Loucy (cell line): ENCODE measurements around the gene WDR74.

Experiments
- H2AFZ ChIP-seq: fragments of 200-600 bp; sonication (generic); 2 replicates; pipeline ENCODE4 v1.6.0; 2016; ENCODE audit warnings: antibody characterized with exemption, mild to moderate bottlenecking, low read length, moderate library complexity
- H3F3A ChIP-seq: fragments of 200-600 bp; 2 replicates; pipeline ENCODE4 v1.6.0; 2016; ENCODE audit warnings: antibody characterized with exemption, low read depth, mild to moderate bottlenecking
- H3K27me3 ChIP-seq: fragments of 200-600 bp; sonication (generic); 2 replicates; pipeline ENCODE4 v1.6.1; 2014; ENCODE audit warnings: low read length, mild to moderate bottlenecking; ENCODE audit not compliant: insufficient read depth, poor library complexity, severe bottlenecking
- H3K36me3 ChIP-seq: fragments of 200-600 bp; sonication (generic); 2 replicates; pipeline ENCODE4 v1.6.1; 2016; ENCODE audit warnings: low read length; ENCODE audit not compliant: insufficient read depth
- H3K4me1 ChIP-seq: fragments of 200-600 bp; sonication (generic); 2 replicates; pipeline ENCODE4 v1.5.1; 2014; ENCODE audit warnings: low read length, mild to moderate bottlenecking; ENCODE audit not compliant: insufficient read depth, poor library complexity, severe bottlenecking
- H3K4me2 ChIP-seq: fragments of 200-600 bp; sonication (generic); 2 replicates; pipeline ENCODE4 v1.6.0; 2014; ENCODE audit warnings: antibody characterized with exemption, low read length, low read depth, mild to moderate bottlenecking; ENCODE audit not compliant: poor library complexity, severe bottlenecking
- H3K4me3 ChIP-seq: fragments of 200-600 bp; sonication (generic); 2 replicates; pipeline ENCODE4 v1.5.1; 2014; ENCODE audit warnings: low read length, mild to moderate bottlenecking, mixed read lengths; ENCODE audit not compliant: poor library complexity, severe bottlenecking
- H3K79me2 ChIP-seq: fragments of 200-600 bp; sonication (generic); 2 replicates; pipeline ENCODE4 v1.6.1; 2014; ENCODE audit warnings: low read length; ENCODE audit not compliant: insufficient read depth
- H3K9ac ChIP-seq: fragments of 200-600 bp; sonication (generic); 2 replicates; pipeline ENCODE4 v1.6.0; 2014; ENCODE audit warnings: mild to moderate bottlenecking, low read depth, low read length, moderate library complexity; ENCODE audit not compliant: poor library complexity, severe bottlenecking
- H3K9me2 ChIP-seq: fragments of 200-600 bp; sonication (generic); replicated peaks from 2 replicates; pipeline ENCODE4 v1.6.1; 2016; ENCODE audit warnings: low read depth, low read length, mixed read lengths
- H3K9me3 ChIP-seq: fragments of 200-600 bp; sonication (generic); 2 replicates; pipeline ENCODE4 v1.6.1; 2014; ENCODE audit warnings: mild to moderate bottlenecking, antibody characterized with exemption, low read length, low read depth; ENCODE audit not compliant: insufficient read depth
- H4K20me1 ChIP-seq: fragments of 200-600 bp; sonication (generic); 2 replicates; pipeline ENCODE4 v1.6.0; 2014; ENCODE audit warnings: antibody characterized with exemption, low read length, mild to moderate bottlenecking; ENCODE audit not compliant: insufficient read depth, poor library complexity, severe bottlenecking
- EZH2phosphoT487 ChIP-seq: fragments of 200-600 bp; IDR thresholded peaks from 2 replicates; pipeline ENCODE4 v1.6.1; 2018; ENCODE audit warnings: antibody characterized with exemption, mild to moderate bottlenecking, moderate library complexity, borderline replicate concordance
- TF ChIP-seq, protein P1 (sequence below): fragments of 200-600 bp; sonication (generic); conservative IDR thresholded peaks from 2 replicates; pipeline ENCODE4 v1.5.1; 2014; ENCODE audit warnings: mild to moderate bottlenecking, antibody characterized with exemption, low read length

WDR74 gene

DNA sequence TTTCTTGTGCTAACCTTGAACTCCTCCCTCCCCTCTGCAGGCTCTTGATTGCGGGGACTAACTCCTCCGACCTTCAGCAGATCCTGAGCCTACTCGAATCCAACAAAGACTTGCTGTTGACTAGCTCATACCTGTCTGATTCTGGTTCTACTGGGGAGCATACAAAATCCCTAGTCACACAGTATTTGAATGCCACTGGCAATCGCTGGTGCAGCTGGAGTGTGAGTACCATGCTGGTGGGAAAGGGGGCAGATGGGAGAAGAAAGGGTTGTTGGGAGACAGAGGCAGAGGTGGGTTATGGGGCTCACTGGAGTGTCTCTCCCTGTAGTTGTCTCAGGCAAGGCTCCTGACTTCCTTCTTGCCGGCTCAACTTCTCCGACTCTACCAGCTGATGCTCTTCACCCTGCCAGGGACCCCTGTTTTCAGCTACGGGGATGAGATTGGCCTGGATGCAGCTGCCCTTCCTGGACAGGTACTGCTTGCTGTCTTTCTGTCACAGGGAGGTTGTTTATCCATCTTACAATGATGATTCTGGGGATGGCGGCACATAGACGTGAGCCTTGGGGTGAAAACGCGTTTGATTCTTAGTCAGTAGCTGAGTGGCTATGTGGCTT is 45.9 kb upstream of the WDR74 start:
- TF ChIP-seq, protein P1, sequence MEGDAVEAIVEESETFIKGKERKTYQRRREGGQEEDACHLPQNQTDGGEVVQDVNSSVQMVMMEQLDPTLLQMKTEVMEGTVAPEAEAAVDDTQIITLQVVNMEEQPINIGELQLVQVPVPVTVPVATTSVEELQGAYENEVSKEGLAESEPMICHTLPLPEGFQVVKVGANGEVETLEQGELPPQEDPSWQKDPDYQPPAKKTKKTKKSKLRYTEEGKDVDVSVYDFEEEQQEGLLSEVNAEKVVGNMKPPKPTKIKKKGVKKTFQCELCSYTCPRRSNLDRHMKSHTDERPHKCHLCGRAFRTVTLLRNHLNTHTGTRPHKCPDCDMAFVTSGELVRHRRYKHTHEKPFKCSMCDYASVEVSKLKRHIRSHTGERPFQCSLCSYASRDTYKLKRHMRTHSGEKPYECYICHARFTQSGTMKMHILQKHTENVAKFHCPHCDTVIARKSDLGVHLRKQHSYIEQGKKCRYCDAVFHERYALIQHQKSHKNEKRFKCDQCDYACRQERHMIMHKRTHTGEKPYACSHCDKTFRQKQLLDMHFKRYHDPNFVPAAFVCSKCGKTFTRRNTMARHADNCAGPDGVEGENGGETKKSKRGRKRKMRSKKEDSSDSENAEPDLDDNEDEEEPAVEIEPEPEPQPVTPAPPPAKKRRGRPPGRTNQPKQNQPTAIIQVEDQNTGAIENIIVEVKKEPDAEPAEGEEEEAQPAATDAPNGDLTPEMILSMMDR: no peak
- no peak for TF ChIP-seq EZH2phosphoT487
- H3K4me2 ChIP-seq: peak overlapping the region; percentile 100
- peaks cover 4% of the 10 kb centered on the region for H3K27me3 ChIP-seq
- H3K36me3 ChIP-seq: peaks cover 76% of the 10 kb centered on the region
- H3F3A ChIP-seq: peaks cover 11% of the 10 kb centered on the region; the same call in 1 of the 2 replicates
- H3K9me3 ChIP-seq: no peaks in the 10 kb centered on the region
- H3K9ac ChIP-seq: peak overlapping the region; percentile 29
- H2AFZ ChIP-seq: no peak overlapping the region
- peaks cover 67% of the 10 kb centered on the region for H3K79me2 ChIP-seq
- no peaks in the 10 kb centered on the region for H3K9me2 ChIP-seq
- peak overlapping the region; percentile 57 for H3K4me3 ChIP-seq
- H4K20me1 ChIP-seq: peaks cover 79% of the 10 kb centered on the region
- peaks cover 35% of the 10 kb centered on the region for H3K4me1 ChIP-seq

DNA sequence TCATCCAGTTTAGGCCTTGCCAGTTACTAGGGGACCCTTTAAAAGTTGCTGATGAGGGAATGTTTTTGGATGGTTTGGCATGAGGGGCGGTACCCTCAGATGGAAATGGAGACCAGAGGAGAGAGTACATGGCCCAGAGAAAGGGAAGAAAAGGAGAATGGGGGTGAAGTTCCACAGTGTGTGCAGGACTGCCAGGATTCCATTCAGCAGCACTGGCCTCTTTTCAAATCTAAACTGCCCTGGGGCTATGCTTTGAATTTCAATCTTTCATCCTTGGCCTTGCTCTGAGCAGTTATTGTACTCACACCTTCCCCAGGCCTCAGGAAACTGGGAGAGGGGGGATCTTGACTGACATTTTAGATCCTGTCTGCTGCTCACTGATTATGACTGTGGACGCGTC is 44.3 kb upstream of the WDR74 start:
- Histone ChIP-seq H2AFZ (no peak overlapping the region), H4K20me1 (peaks cover 65% of the 10 kb centered on the region), H3K4me2 (peak overlapping the region; percentile 100), H3K9ac (peak overlapping the region; percentile 100), H3K9me3 (no peaks in the 10 kb centered on the region), H3K4me1 (peaks cover 44% of the 10 kb centered on the region), H3K9me2 (no peaks in the 10 kb centered on the region), H3K36me3 (peaks cover 63% of the 10 kb centered on the region), H3K4me3 (peak overlapping the region; percentile 92), H3K27me3 (peaks cover 4% of the 10 kb centered on the region), H3F3A (peaks cover 4% of the 10 kb centered on the region; the same call in 1 of the 2 replicates), H3K79me2 (peaks cover 83% of the 10 kb centered on the region)
- TF ChIP-seq, protein P1: no peak
- TF ChIP-seq EZH2phosphoT487: no peak

DNA sequence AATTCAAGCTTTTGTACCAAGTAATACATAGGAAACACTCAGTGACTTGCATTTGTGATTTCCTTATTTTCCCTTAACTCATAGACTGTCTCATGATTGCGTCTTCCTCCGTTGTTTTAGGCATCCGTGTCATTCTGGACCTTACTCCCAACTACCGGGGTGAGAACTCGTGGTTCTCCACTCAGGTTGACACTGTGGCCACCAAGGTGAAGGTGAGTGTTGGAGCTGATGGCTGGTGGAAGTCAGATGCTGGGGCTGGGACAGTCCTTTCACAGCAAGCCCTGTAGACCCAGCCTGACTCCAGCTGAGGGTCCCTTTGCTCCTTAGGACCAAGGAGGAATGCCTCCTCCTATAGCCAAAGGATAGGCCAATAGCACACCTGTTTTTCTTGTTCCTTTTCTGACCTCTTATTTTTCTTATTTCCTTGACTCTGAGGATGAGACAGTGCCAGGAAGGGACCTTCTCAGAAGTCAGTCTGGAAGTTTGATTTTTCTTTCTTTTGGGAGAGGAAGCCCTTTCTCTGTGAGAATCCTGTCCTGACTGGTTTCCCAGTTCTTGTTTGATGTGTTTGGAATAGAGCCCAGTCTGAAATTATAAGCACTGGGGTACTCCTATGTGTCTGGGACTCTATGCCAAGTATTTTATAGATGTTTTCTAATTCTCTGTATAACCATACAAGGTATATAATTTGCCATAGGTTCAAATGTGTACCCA is 43.6 kb upstream of the WDR74 start:
- Histone ChIP-seq H2AFZ (no peak overlapping the region), H3K4me1 (peaks cover 44% of the 10 kb centered on the region), H3K4me3 (peak overlapping the region; percentile 92), H4K20me1 (peaks cover 58% of the 10 kb centered on the region), H3K27me3 (peaks cover 4% of the 10 kb centered on the region), H3K9me3 (no peaks in the 10 kb centered on the region), H3K4me2 (peak overlapping the region; percentile 100), H3K9ac (peak overlapping the region; percentile 100), H3K9me2 (no peaks in the 10 kb centered on the region), H3F3A (peaks cover 2% of the 10 kb centered on the region; the same call in 1 of the 2 replicates), H3K36me3 (peaks cover 56% of the 10 kb centered on the region), H3K79me2 (peaks cover 82% of the 10 kb centered on the region)
- TF ChIP-seq, protein P1: no peak
- no peak for TF ChIP-seq EZH2phosphoT487
